Panc1 (cell line): ENCODE data around the gene SHOC2.

Experiments used
- CTCF ChIP-seq: fragments of 450-650 bp; IDR thresholded peaks from 2 replicates; pipeline ENCODE4 v1.5.1; 2017; ENCODE audit warnings: mild to moderate bottlenecking
- POLR2AphosphoS5 ChIP-seq: IDR thresholded peaks from 2 replicates; pipeline ENCODE4 v1.6.1; 2012; ENCODE audit warnings: mild to moderate bottlenecking, low read depth, low read length, moderate library complexity
- REST ChIP-seq, 2 experiments: IDR thresholded peaks; 2 replicates each; pipeline ENCODE4 v1.6.1; 2011 to 2012; ENCODE audit warnings: low read depth in 2 of 2, control low read depth in 1 of 2, low read length in 1 of 2, mild to moderate bottlenecking in 1 of 2, moderate library complexity in 1 of 2; ENCODE audit not compliant: insufficient read depth in 1 of 2
- TCF7L2 ChIP-seq: IDR thresholded peaks from 2 replicates; pipeline ENCODE4 v1.6.1; 2011; ENCODE audit warnings: mild to moderate bottlenecking, low read depth, low read length, inconsistent platforms

GRCh38 chr10:111037858-111038257 is 118.5 kb downstream of the SHOC2 start:
- TF ChIP-seq CTCF (peak; percentile 29; the same call in 1 of the 2 replicates), REST (IDR thresholded peaks at IDR 0.05; ENCODE audit: insufficient read depth in 1 of 2, low read depth in 2 of 2, low read length in 1 of 2) (no peak), POLR2AphosphoS5 (no peak), TCF7L2 (no peak)
